Esophagus muscularis mucosa (tissue), 4 donors: ENCODE data around the gene PRDX5. TPM values are rescaled to one million over a fixed set of nuclear protein-coding genes. Genes with fewer than 3 reads are reported as not detected.

ENCODE experiments used
- DNase-seq: peaks from one replicate; pipeline ENCODE4 v3.0.0-alpha.2; 2017; ENCODE audit errors: extremely low spot score
- H3K27ac ChIP-seq, 4 donors: fragments of 200-600 bp; sonication (generic); replicated peaks in 1 of 4; 1 replicate in 3 of 4; 2 replicates in 1 of 4; pipeline ENCODE4 v1.5.1; 2016 to 2019; ENCODE audit warnings: mild to moderate bottlenecking in 1 of 4
- H3K27me3 ChIP-seq, 4 donors: fragments of 200-600 bp; sonication (generic); one replicate each; pipeline versions ENCODE4 v1.5.1 to v1.6.0; 2016 to 2019
- H3K36me3 ChIP-seq, 4 donors: fragments of 200-600 bp; sonication (generic); one replicate each; pipeline ENCODE4 v1.5.1; 2016 to 2019
- H3K4me1 ChIP-seq, 4 donors: fragments of 200-600 bp; sonication (generic); one replicate each; pipeline ENCODE4 v1.5.1; 2016 to 2019
- H3K4me3 ChIP-seq, 4 donors: fragments of 200-600 bp; sonication (generic); 1 replicate in 2 of 4; 2 replicates in 2 of 4; pipeline ENCODE4 v1.5.1; 2016 to 2019; ENCODE audit warnings: mild to moderate bottlenecking in 4 of 4, moderate library complexity in 1 of 4
- H3K9me3 ChIP-seq, 4 donors: fragments of 200-600 bp; sonication (generic); 1 replicate in 3 of 4; 2 replicates in 1 of 4; pipeline ENCODE4 v1.5.1; 2016 to 2019
- EP300 ChIP-seq: sonication (generic); formaldehyde crosslinking; IDR thresholded peaks from one replicate; pipeline ENCODE4 v1.6.1; 2017; ENCODE audit warnings: antibody characterized with exemption
- POLR2A ChIP-seq: fragments of 450-650 bp; IDR thresholded peaks from one replicate; pipeline ENCODE4 v1.6.1; 2017; ENCODE audit warnings: antibody characterized with exemption, moderate library complexity, mild to moderate bottlenecking, low read depth
- POLR2AphosphoS5 ChIP-seq, 2 donors: sonication (generic); formaldehyde crosslinking; IDR thresholded peaks; one replicate each; pipeline ENCODE4 v1.6.1; 2017; ENCODE audit warnings: antibody characterized with exemption in 2 of 2
- WGBS: methylation state at CpG from one replicate; pipeline ENCODE4 v1.1.5; 2018; 5-methylcytosine and 5-hydroxymethylcytosine counted together
- intact Hi-C: fragments of 100-400 bp; cut with DNase I; formaldehyde crosslinking; loops from one replicate; pipeline ENCODE4 v1.15.1; 2023
- total RNA-seq, 4 donors: library from RNA; depleted of rRNA; stranded (reverse); fragments of >200 nt; gene quantifications; one replicate each; pipeline versions ENCODE4 v1.1.0 to v1.2.1, GENCODE V29; 2016
- TF ChIP-seq, protein P1 (sequence below), 3 experiments: fragments of 200-600 bp in 2 of 3; fragments of 450-650 bp in 1 of 3; sonication (generic) in 2 of 3; IDR thresholded peaks; one replicate each; pipeline ENCODE4 v1.5.1; 2017 to 2019; ENCODE audit warnings: antibody characterized with exemption in 3 of 3, mild to moderate bottlenecking in 2 of 3, moderate library complexity in 1 of 3

Gene PRDX5
- total RNA-seq, 4 donors from 2014 or later, result 144 to 178 (median 155) TPM

DNA sequence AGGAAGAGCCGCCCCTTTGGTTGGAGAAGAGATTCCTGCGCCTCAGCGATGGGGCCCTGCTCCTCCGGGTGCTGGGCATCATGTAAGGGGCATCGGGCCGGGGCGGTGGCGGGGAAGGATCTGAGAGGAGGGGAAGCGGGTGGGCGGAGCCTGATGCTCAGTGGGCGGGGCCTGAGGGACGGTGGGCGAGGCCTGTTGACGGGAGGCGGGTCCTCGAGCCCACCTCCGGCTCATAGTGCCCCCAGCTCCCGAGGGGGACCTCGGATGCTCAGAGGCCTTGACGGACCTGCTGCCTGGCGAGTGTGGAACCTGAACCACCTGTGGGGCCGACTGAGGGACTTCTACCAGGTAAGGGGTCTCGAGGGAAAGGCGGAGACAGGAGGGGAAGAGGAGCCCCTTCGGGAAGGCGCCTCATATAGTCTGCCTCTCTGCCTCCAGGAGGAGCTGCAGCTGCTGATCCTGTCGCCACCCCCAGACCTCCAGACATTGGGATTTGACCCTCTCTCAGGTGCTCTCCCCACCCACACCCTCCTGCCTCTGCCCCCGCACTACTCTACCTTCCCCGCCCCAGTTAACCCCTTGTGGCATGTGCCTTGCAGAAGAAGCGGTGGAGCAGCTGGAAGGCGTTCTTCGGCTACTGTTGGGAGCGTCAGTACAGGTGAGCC, 22.9 kb downstream of the PRDX5 start:
- DNase-seq, result no peak

DNA sequence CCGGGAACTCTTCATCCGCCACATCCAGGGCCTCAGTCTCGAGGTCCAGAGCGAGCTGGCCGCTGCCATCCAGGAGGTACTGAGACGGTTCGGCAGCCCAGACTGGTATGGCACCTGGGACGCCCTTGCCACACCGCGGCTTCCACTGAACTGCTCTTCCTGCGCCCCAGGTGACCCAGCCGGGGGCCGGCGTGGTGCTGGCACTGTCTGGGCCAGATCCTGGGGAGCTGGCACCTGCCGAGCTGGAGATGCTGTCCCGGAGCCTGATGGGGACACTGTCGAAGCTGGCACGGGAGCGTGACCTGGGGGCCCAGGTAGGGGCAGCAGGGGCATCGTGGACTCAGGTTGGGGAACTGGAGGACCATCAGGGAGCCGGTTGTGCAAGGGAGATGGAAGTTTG, 23.5 kb downstream of the PRDX5 start:
- no peaks in the 10 kb centered on the region for H3K36me3 ChIP-seq
- WGBS, result 88% methylated on average over 3 of the region's 21 CpGs
- no peak overlapping the region for H3K4me3 ChIP-seq
- no peak for DNase-seq
- no peaks in the 10 kb centered on the region for H3K27me3 ChIP-seq
- intact Hi-C loops, result no loop called here
- H3K9me3 ChIP-seq, result no peaks in the 10 kb centered on the region
- TF ChIP-seq, protein P1, sequence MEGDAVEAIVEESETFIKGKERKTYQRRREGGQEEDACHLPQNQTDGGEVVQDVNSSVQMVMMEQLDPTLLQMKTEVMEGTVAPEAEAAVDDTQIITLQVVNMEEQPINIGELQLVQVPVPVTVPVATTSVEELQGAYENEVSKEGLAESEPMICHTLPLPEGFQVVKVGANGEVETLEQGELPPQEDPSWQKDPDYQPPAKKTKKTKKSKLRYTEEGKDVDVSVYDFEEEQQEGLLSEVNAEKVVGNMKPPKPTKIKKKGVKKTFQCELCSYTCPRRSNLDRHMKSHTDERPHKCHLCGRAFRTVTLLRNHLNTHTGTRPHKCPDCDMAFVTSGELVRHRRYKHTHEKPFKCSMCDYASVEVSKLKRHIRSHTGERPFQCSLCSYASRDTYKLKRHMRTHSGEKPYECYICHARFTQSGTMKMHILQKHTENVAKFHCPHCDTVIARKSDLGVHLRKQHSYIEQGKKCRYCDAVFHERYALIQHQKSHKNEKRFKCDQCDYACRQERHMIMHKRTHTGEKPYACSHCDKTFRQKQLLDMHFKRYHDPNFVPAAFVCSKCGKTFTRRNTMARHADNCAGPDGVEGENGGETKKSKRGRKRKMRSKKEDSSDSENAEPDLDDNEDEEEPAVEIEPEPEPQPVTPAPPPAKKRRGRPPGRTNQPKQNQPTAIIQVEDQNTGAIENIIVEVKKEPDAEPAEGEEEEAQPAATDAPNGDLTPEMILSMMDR (IDR thresholded peaks at IDR 0.05), result no peak
- no peak for TF ChIP-seq EP300
- TF ChIP-seq POLR2A, result no peak
- no peak for TF ChIP-seq POLR2AphosphoS5 (IDR thresholded peaks at IDR 0.05)
- peaks cover 7 to 33% (median 26%) of the 10 kb centered on the region in 4 donors for H3K4me1 ChIP-seq
- H3K27ac ChIP-seq, result no peak overlapping the region

More for the DNA sequence above, 22.9 kb downstream of the PRDX5 start:
- peak overlapping the region; percentile 32 to 47 (median 35) for H3K4me3 ChIP-seq
- TF ChIP-seq POLR2AphosphoS5 (IDR thresholded peaks at IDR 0.05) (no peak), EP300 (no peak), POLR2A (no peak)
- TF ChIP-seq, protein P1 (IDR thresholded peaks at IDR 0.05), result no peak
- no peaks in the 10 kb centered on the region for H3K9me3 ChIP-seq
- H3K4me1 ChIP-seq, result peaks cover 7 to 33% (median 26%) of the 10 kb centered on the region in 4 donors
- no peaks in the 10 kb centered on the region for H3K27me3 ChIP-seq
- intact Hi-C loops, result no loop called here
- no peak overlapping the region for H3K27ac ChIP-seq
- WGBS, result 30% methylated on average over 33 of the region's 33 CpGs
- H3K36me3 ChIP-seq, result no peaks in the 10 kb centered on the region

DNA sequence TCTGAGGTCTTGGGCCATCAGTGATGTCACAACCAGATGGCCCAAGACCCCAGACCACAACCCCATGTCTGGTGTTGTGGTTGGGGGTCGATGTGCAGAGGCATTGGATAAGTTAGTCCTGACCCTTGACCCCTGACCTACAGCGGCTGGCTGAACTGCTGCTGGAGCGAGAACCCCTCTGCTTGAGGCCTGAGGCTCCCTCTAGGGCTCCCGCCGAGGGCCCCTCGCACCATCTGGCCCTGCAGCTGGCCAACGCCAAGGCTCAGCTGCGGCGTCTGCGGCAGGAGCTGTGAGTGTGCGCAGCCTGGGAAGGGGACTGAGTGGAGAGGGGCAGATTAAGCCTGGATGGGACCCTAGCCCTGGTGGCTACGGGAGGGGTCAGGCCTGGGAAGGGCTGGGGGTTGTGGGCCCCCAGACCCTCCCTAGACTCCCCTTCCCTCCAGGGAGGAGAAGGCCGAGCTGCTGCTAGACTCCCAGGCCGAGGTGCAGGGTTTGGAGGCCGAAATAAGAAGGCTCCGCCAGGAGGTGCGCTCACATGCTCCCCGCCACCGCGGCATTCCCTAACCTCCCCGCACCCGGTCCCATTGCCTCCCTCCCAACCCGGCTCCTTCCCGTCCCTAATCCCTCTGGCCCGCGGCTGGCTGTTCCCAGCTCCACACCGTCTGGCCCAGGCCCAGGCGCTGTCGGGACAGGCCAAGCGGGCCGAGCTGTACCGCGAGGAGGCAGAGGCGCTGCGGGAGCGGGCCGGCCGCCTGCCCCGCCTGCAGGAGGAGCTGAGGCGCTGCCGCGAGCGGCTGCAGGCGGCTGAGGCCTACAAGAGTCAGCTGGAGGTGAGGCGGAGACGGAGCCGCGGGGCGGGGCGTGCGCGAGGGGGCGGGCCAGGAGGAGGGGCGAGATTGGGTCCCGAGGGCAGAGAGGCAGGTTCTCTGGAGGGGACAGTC, 24.2 kb downstream of the PRDX5 start:
- 22% methylated on average over 36 of the region's 55 CpGs for WGBS
- TF ChIP-seq POLR2AphosphoS5 (IDR thresholded peaks at IDR 0.05) (peak; percentile 79 to 83), EP300 (no peak), POLR2A (no peak)
- TF ChIP-seq, protein P1 (IDR thresholded peaks at IDR 0.05), result peak; percentile 39 to 65 (median 64)
- Histone ChIP-seq H3K27ac (peak overlapping the region; percentile 74 to 88 (median 82)), H3K36me3 (no peaks in the 10 kb centered on the region), H3K4me3 (peak overlapping the region; percentile 43 to 54 (median 50)), H3K4me1 (peaks cover 7 to 33% (median 26%) of the 10 kb centered on the region in 4 donors), H3K9me3 (no peaks in the 10 kb centered on the region), H3K27me3 (no peaks in the 10 kb centered on the region)
- intact Hi-C loops, result no loop called here
- peak; percentile 97 for DNase-seq

DNA sequence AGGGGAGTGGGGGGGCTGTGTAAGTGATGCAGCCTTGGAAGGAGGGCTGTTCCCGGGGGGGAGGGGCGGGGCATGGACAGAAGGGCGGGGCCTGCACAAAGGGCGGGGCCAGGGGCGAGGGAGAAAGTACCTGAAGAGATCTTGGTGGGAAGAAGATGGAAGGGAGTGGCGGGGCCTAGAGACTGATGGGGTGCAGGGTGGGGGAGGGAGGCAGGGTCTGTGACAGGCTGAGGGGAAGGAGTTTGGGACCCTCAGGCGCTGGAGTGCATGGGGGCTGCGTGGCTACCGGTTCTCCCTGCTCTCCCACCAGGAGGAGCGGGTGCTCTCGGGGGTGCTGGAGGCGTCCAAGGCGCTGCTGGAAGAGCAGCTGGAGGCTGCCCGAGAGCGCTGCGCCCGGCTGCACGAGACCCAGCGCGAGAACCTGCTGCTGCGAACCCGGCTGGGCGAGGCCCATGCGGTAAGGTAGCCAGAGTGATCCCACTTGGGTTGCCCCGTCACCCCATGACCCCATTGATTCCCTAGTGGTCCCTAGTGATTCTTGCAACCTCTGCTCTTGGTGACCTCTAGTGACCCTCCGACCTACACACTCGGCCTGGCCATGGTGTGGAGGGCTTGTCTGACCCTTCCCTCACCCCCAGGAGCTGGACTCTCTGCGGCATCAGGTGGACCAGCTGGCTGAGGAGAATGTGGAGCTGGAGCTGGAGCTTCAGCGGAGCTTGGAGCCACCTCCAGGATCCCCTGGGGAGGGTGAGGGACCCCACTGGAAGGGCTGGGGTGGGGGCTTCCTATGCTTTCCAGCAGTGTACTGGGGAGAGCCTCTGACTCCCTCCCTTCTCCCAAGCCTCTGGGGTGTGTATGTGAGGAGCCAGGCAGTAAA, 25.2 kb downstream of the PRDX5 start:
- Histone ChIP-seq H3K4me1 (peaks cover 7 to 33% (median 26%) of the 10 kb centered on the region in 4 donors), H3K9me3 (no peaks in the 10 kb centered on the region), H3K27me3 (no peaks in the 10 kb centered on the region), H3K36me3 (no peaks in the 10 kb centered on the region), H3K27ac (peak overlapping the region; percentile 74 to 88 (median 82)), H3K4me3 (peak overlapping the region; percentile 43 to 54 (median 50))
- no peak for DNase-seq
- 58% methylated on average over 18 of the region's 29 CpGs for WGBS
- intact Hi-C loops, result no loop called here
- no peak for TF ChIP-seq POLR2AphosphoS5 (IDR thresholded peaks at IDR 0.05)
- no peak for TF ChIP-seq POLR2A
- TF ChIP-seq, protein P1 (IDR thresholded peaks at IDR 0.05), result no peak
- no peak for TF ChIP-seq EP300
